Right atrium auricular region (tissue), 2 donors: ENCODE results near the gene BIN2. TPM values are rescaled to one million over a fixed set of nuclear protein-coding genes. Genes with fewer than 3 reads are reported as not detected.

Source experiments
- DNase-seq: peaks from one replicate; pipeline ENCODE4 v3.0.0-alpha.2; 2019; ENCODE audit warnings: low spot score
- H3K27ac ChIP-seq, 2 donors: fragments of 200-600 bp; sonication (generic); 1 replicate in 1 of 2; 2 replicates in 1 of 2; pipeline ENCODE4 v1.5.1; 2016 to 2019
- H3K27me3 ChIP-seq, 2 donors: fragments of 200-600 bp; sonication (generic); one replicate each; pipeline versions ENCODE4 v1.5.1 to v1.6.0; 2017 to 2019
- H3K36me3 ChIP-seq: fragments of 200-600 bp; sonication (generic); one replicate; pipeline ENCODE4 v1.5.1; 2016
- H3K4me1 ChIP-seq, 2 donors: fragments of 200-600 bp; sonication (generic); one replicate each; pipeline versions ENCODE4 v1.5.1 to v1.6.0; 2017 to 2019
- H3K4me3 ChIP-seq, 2 donors: fragments of 200-600 bp; sonication (generic); 1 replicate in 1 of 2; 2 replicates in 1 of 2; pipeline ENCODE4 v1.5.1; 2017 to 2019; ENCODE audit warnings: mild to moderate bottlenecking in 1 of 2, moderate library complexity in 1 of 2
- H3K9me3 ChIP-seq, 2 donors: fragments of 200-600 bp; sonication (generic); one replicate each; pipeline ENCODE4 v1.5.1; 2019
- total RNA-seq, 2 donors: library from RNA; depleted of rRNA; stranded (reverse); fragments of >200 nt; gene quantifications; one replicate each; pipeline ENCODE4 v1.1.0, GENCODE V29; 2016
- TF ChIP-seq, protein P1 (sequence below), 2 donors: fragments of 200-600 bp; sonication (generic); IDR thresholded peaks; one replicate each; pipeline ENCODE4 v1.5.1; 2019; ENCODE audit warnings: antibody characterized with exemption in 2 of 2

The BIN2 gene
- total RNA-seq, 2 donors from 2014 or later: 2.1 to 4.6 TPM

GRCh38 chr12:51369581-51369980 lies 45.6 kb upstream of the BIN2 start:
- Histone ChIP-seq H3K27me3 (no peaks in the 10 kb centered on the region), H3K9me3 (no peaks in the 10 kb centered on the region), H3K4me3 (no peak overlapping the region), H3K27ac (no peak overlapping the region), H3K36me3 (no peaks in the 10 kb centered on the region), H3K4me1 (peaks cover 0 to 11% of the 10 kb centered on the region in 2 donors)
- no peak for DNase-seq
- TF ChIP-seq, protein P1, sequence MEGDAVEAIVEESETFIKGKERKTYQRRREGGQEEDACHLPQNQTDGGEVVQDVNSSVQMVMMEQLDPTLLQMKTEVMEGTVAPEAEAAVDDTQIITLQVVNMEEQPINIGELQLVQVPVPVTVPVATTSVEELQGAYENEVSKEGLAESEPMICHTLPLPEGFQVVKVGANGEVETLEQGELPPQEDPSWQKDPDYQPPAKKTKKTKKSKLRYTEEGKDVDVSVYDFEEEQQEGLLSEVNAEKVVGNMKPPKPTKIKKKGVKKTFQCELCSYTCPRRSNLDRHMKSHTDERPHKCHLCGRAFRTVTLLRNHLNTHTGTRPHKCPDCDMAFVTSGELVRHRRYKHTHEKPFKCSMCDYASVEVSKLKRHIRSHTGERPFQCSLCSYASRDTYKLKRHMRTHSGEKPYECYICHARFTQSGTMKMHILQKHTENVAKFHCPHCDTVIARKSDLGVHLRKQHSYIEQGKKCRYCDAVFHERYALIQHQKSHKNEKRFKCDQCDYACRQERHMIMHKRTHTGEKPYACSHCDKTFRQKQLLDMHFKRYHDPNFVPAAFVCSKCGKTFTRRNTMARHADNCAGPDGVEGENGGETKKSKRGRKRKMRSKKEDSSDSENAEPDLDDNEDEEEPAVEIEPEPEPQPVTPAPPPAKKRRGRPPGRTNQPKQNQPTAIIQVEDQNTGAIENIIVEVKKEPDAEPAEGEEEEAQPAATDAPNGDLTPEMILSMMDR (IDR thresholded peaks at IDR 0.05): no peak

GRCh38 chr12:51368640-51369517 lies 44.9 kb upstream of the BIN2 start:
- TF ChIP-seq, protein P1 (IDR thresholded peaks at IDR 0.05): no peak
- no peak overlapping the region for H3K4me3 ChIP-seq
- DNase-seq: no peak
- H3K9me3 ChIP-seq: no peaks in the 10 kb centered on the region
- no peaks in the 10 kb centered on the region for H3K36me3 ChIP-seq
- no peaks in the 10 kb centered on the region for H3K27me3 ChIP-seq
- H3K27ac ChIP-seq: no peak overlapping the region
- H3K4me1 ChIP-seq: peaks cover 0 to 11% of the 10 kb centered on the region in 2 donors

DNA sequence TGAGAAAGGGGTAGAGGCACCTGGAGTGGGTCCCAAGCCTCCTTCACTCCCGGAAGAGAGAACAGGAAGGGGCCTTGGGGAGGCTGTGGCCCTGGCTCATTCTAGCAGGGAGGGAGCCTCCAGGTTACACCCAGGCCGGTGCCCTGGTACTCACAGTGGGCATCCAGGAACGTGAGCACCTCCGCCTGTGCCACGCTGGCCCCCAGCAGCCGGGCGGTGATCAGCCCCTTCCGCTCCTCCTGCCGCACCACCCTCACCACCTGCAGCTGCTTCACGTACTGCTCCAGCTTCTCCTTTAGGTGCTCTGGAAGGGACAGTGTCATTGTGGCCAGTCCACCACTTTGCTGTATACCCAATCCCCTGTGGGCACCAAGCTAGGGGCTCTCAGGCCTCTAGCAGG lies 41.3 kb upstream of the BIN2 start:
- Histone ChIP-seq H3K4me3 (no peak overlapping the region), H3K27ac (no peak overlapping the region), H3K36me3 (no peaks in the 10 kb centered on the region), H3K27me3 (no peaks in the 10 kb centered on the region), H3K4me1 (no peaks in the 10 kb centered on the region), H3K9me3 (no peaks in the 10 kb centered on the region)
- DNase-seq: no peak
- TF ChIP-seq, protein P1 (IDR thresholded peaks at IDR 0.05): no peak

DNA sequence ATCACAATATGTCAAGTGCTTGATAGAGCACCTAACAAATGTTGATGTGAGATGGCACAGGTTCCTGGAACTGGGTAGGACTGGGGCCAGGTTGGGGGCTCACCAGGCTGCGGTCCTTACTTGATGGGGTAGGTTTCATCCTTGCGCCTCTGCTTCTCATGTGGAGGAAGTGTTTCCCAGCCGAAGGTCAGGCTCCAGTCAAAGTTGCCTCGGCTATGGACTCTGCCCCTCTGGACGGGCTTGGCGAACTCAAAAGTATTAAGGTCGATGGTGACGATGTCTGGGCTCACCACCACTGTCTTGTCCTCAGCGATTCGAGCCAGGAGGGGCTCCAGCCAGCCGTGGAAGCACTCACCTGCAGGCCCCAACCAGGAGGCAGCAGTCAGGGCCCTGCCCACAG lies 40.0 kb upstream of the BIN2 start:
- H3K36me3 ChIP-seq: no peaks in the 10 kb centered on the region
- TF ChIP-seq, protein P1 (IDR thresholded peaks at IDR 0.05): no peak
- no peaks in the 10 kb centered on the region for H3K27me3 ChIP-seq
- no peak overlapping the region for H3K4me3 ChIP-seq
- H3K4me1 ChIP-seq: no peaks in the 10 kb centered on the region
- no peak overlapping the region for H3K27ac ChIP-seq
- DNase-seq: no peak
- no peaks in the 10 kb centered on the region for H3K9me3 ChIP-seq

DNA sequence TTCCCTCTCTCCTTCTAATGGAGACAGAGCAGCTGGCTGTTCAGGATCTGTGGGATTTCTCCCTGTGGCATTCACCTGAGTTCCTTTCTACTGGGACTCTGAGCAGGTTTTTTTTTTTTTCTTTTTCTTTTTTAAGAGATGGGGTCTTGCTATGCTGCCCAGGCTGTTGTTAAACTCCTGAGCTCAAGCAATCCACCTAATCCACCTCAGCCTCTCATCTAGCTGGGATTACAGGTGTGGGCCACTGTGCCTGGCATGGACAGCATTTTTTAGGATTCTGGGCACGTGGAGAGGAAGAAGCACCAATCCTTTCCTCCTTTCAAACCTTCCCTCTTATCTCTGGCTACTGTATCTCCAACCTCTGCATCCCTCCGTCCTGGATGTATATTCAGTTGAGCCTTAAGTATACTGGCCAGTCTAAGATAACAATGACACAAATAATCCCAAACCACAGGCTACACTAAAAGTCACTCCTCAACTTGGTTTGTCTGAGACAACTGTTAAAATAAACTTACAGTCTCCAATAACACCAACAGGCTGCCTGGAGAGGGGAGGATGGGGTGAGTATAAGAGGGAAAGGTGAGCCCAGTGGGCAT lies 38.9 kb upstream of the BIN2 start:
- DNase-seq: no peak
- Histone ChIP-seq H3K27me3 (no peaks in the 10 kb centered on the region), H3K9me3 (no peaks in the 10 kb centered on the region), H3K4me1 (no peaks in the 10 kb centered on the region), H3K27ac (no peak overlapping the region), H3K36me3 (no peaks in the 10 kb centered on the region), H3K4me3 (no peak overlapping the region)
- TF ChIP-seq, protein P1 (IDR thresholded peaks at IDR 0.05): no peak
